IMR-90 (cell line): Measurements from ENCODE around the gene INSR. TPM values are rescaled to one million over a fixed set of nuclear protein-coding genes. Genes with fewer than 3 reads are reported as not detected.
"Not testable (repeated sequence)": the region's sequence is repeated elsewhere in the genome, so short reads cannot be mapped to it uniquely, and the experiment has no call there.

Source experiments
- ATAC-seq: fragments of 200-7000 bp; cut with Tn5 transposase; 2 replicates; pipeline ENCODE4 v1.9.1; 2020; ENCODE audit warnings: low read depth, mild to moderate bottlenecking, moderate library complexity
- BruUV-seq: library from RNA; stranded (reverse); fragments of 400-500 nt; replicated peaks from 2 replicates; lab custom pipeline; 2021; lab: Mats Ljungman, UMichigan
- CTCF ChIA-PET: fragments of 300-600 bp; formaldehyde crosslinking; extraction: SDS; loops from one replicate; lab custom pipeline; 2021; ENCODE audit warnings: antibody characterized with exemption; lab: Yijun Ruan, JAX
- POLR2A ChIA-PET: fragments of 300-600 bp; sonication (Branson Sonifier 250); formaldehyde crosslinking; loops from one replicate; lab custom pipeline; 2022; ENCODE audit warnings: antibody characterized with exemption; ENCODE audit not compliant: unreplicated experiment; lab: Charles Lee
- DNase-seq: peaks from one replicate; pipeline ENCODE4 v3.0.0; 2013
- H2AFZ ChIP-seq: replicated peaks from 2 replicates; pipeline ENCODE3; 2013; ENCODE audit warnings: low read length, mild to moderate bottlenecking; ENCODE audit not compliant: poor library complexity
- H2AK5ac ChIP-seq: 2 replicates; pipeline ENCODE4 v1.6.1; 2013; ENCODE audit warnings: low read depth, low read length, inconsistent platforms
- H2AK9ac ChIP-seq: replicated peaks from 2 replicates; pipeline ENCODE3; 2013; ENCODE audit warnings: mild to moderate bottlenecking, low read depth, low read length, moderate library complexity; ENCODE audit not compliant: poor library complexity
- H2BK120ac ChIP-seq: 2 replicates; pipeline ENCODE4 v1.6.1; 2013; ENCODE audit warnings: low read depth, low read length, inconsistent platforms
- H2BK15ac ChIP-seq: 3 replicates; pipeline ENCODE4 v1.6.1; 2013; ENCODE audit warnings: low read depth, low read length, inconsistent platforms
- H2BK20ac ChIP-seq: 2 replicates; pipeline ENCODE4 v1.6.1; 2013; ENCODE audit warnings: low read depth, mild to moderate bottlenecking, inconsistent platforms, low read length, moderate library complexity
- H2BK5ac ChIP-seq: 2 replicates; pipeline ENCODE4 v1.6.1; 2013; ENCODE audit warnings: mild to moderate bottlenecking, low read depth, low read length, inconsistent platforms; ENCODE audit not compliant: poor library complexity, severe bottlenecking
- H3K14ac ChIP-seq: replicated peaks from 2 replicates; pipeline ENCODE4 v1.6.1; 2013; ENCODE audit warnings: low read depth, low read length, inconsistent platforms
- H3K18ac ChIP-seq: 2 replicates; pipeline ENCODE4 v1.6.1; 2013; ENCODE audit warnings: low read depth, low read length, control low read depth
- H3K23ac ChIP-seq: 2 replicates; pipeline ENCODE4 v1.6.1; 2013; ENCODE audit warnings: low read depth, low read length, inconsistent platforms
- H3K27ac ChIP-seq: 2 replicates; pipeline ENCODE4 v1.5.1; 2013; ENCODE audit warnings: mild to moderate bottlenecking, control low read depth, low read length; ENCODE audit not compliant: insufficient read depth
- H3K27me3 ChIP-seq: 2 replicates; pipeline ENCODE4 v1.6.1; 2013; ENCODE audit warnings: low read length; ENCODE audit not compliant: control insufficient read depth, insufficient read depth
- H3K36me3 ChIP-seq: 2 replicates; pipeline ENCODE4 v1.6.1; 2013; ENCODE audit warnings: low read length, mixed read lengths; ENCODE audit not compliant: control insufficient read depth, insufficient read depth
- H3K4ac ChIP-seq: 2 replicates; pipeline ENCODE4 v1.6.1; 2013; ENCODE audit warnings: low read depth, low read length, inconsistent platforms
- H3K4me1 ChIP-seq: 2 replicates; pipeline ENCODE4 v1.6.1; 2013; ENCODE audit warnings: low read length, mixed read lengths; ENCODE audit not compliant: control insufficient read depth, insufficient read depth
- H3K4me2 ChIP-seq: 2 replicates; pipeline ENCODE4 v1.6.1; 2013; ENCODE audit warnings: low read depth, mild to moderate bottlenecking, control low read depth, low read length, moderate library complexity
- H3K4me3 ChIP-seq: 2 replicates; pipeline ENCODE4 v1.5.1; 2013; ENCODE audit warnings: low read depth, mild to moderate bottlenecking, control low read depth, low read length, moderate library complexity; ENCODE audit not compliant: insufficient read depth
- H3K56ac ChIP-seq: 2 replicates; pipeline ENCODE4 v1.6.1; 2013; ENCODE audit warnings: low read length, inconsistent platforms; ENCODE audit not compliant: insufficient read depth; ENCODE audit errors: extremely low read depth
- H3K79me1 ChIP-seq, 2 experiments: 2 replicates each; pipeline ENCODE4 v1.6.1; 2013; ENCODE audit warnings: low read length in 2 of 2, inconsistent platforms in 1 of 2, low read depth in 1 of 2
- H3K9ac ChIP-seq: 2 replicates; pipeline ENCODE4 v1.6.1; 2013; ENCODE audit warnings: low read depth, low read length, control low read depth
- H3K9me1 ChIP-seq: 2 replicates; pipeline ENCODE4 v1.6.1; 2013; ENCODE audit warnings: low read length, inconsistent platforms; ENCODE audit not compliant: insufficient read depth
- H3K9me3 ChIP-seq: 2 replicates; pipeline ENCODE4 v1.6.1; 2013; ENCODE audit warnings: low read length; ENCODE audit not compliant: control insufficient read depth, insufficient read depth
- H4K20me1 ChIP-seq: 2 replicates; pipeline ENCODE4 v1.6.1; 2013; ENCODE audit warnings: low read length, inconsistent platforms; ENCODE audit not compliant: insufficient read depth
- H4K5ac ChIP-seq: 2 replicates; pipeline ENCODE4 v1.6.1; 2013; ENCODE audit warnings: mild to moderate bottlenecking, low read depth, low read length, control low read depth
- H4K8ac ChIP-seq, 2 experiments: 2 replicates each; pipeline ENCODE4 v1.6.1; 2013; ENCODE audit warnings: low read depth in 2 of 2, low read length in 2 of 2, control low read depth in 1 of 2, inconsistent platforms in 1 of 2
- H4K91ac ChIP-seq: 2 replicates; pipeline ENCODE4 v1.6.1; 2013; ENCODE audit warnings: low read depth, low read length, inconsistent platforms; ENCODE audit not compliant: insufficient read depth
- RFX5 ChIP-seq: IDR thresholded peaks from 2 replicates; pipeline ENCODE4 v1.8.0; 2012; ENCODE audit warnings: low read depth, mild to moderate bottlenecking, low read length, moderate library complexity
- WGBS, 2 experiments: methylation state at CpG; one replicate each; pipeline versions ENCODE4 v1.1.5 to v1.1.7; 2013; ENCODE audit warnings: missing lambda C conversion rate in 2 of 2; ENCODE audit not compliant: insufficient read length in 1 of 2; ENCODE audit errors: extremely low coverage in 2 of 2; 5-methylcytosine and 5-hydroxymethylcytosine counted together
- dilution Hi-C: fragments of 300-500 bp; cut with HindIII; formaldehyde crosslinking; loops from one replicate; pipeline ENCODE4 v1.14.3; 2018; ENCODE audit warnings: low sequenced_read_pairs; ENCODE audit not compliant: unreplicated experiment
- in situ Hi-C: fragments of 300-500 bp; cut with MboI; formaldehyde crosslinking; loops from 3 replicates; pipeline ENCODE4 v1.14.3; 2019; ENCODE audit warnings: low sequenced_read_pairs, inconsistent platforms, mixed read lengths
- intact Hi-C: fragments of 100-400 bp; cut with micrococcal nuclease; formaldehyde crosslinking; loops from 2 replicates; pipeline ENCODE4 v1.10.0; 2022
- polyA plus RNA-seq, 3 experiments: library from polyadenylated mRNA; depleted of rRNA; stranded (reverse); fragments of >200 nt; gene quantifications; 2 replicates each; pipeline ENCODE4 v1.2.3, GENCODE V29; 2012; ENCODE audit warnings: low replicate concordance in 1 of 3
- total RNA-seq: library from RNA; depleted of rRNA; stranded (reverse); fragments of >200 nt; gene quantifications from 2 replicates; pipeline ENCODE4 v1.2.3, GENCODE V29; 2012

INSR gene
- total and polyA plus RNA-seq, 2 of the 4 experiments (the other 2 are of a cell fraction) = 2.8 to 7.9 TPM

- no peak for DNase-seq
- Histone ChIP-seq H3K4me1 (peaks cover 3% of the 10 kb centered on the region; the same call in 1 of the 2 replicates), H3K27ac (no peak overlapping the region), H2AK9ac (no peak overlapping the region), H3K56ac (no peak overlapping the region), H2BK20ac (no peak overlapping the region), H3K79me1 (no peaks in the 10 kb centered on the region), H4K8ac (no peak overlapping the region), H2BK15ac (no peak overlapping the region), H2AK5ac (no peak overlapping the region), H4K20me1 (peaks cover 7% of the 10 kb centered on the region; the same call in 1 of the 2 replicates), H3K27me3 (no peaks in the 10 kb centered on the region), H4K5ac (no peak overlapping the region), H2AFZ (no peak overlapping the region), H3K23ac (no peak overlapping the region), H4K91ac (no peak overlapping the region), H3K9me1 (no peaks in the 10 kb centered on the region), H3K4me3 (no peak overlapping the region), H2BK120ac (no peak overlapping the region), H3K9ac (no peak overlapping the region), H3K4ac (no peak overlapping the region), H3K18ac (no peak overlapping the region), H2BK5ac (no peak overlapping the region), H3K4me2 (no peak overlapping the region), H3K9me3 (no peaks in the 10 kb centered on the region), H3K14ac (no peak overlapping the region), H3K36me3 (no peaks in the 10 kb centered on the region)
- in situ Hi-C loops = no loop called here
- TF ChIP-seq RFX5 = no peak
- ChIA-PET POLR2A (no interaction called here), CTCF (no interaction called here)
- dilution Hi-C loops = no loop called here
- no TSS peak for BruUV-seq
- no peak for ATAC-seq
- intact Hi-C loops = no loop called here
- 85% methylated on average over 2 of the region's 4 CpGs; no CpG with 5 or more reads in 1 of the 2 experiments for WGBS, 2 experiments
These were observed 83.9 kb downstream of the INSR start for GRCh38 chr19:7210359-7210758.

GRCh38 chr19:7209597-7210325 lies 84.5 kb downstream of the INSR start:
- H3K56ac ChIP-seq, H3K18ac ChIP-seq, H2AK9ac ChIP-seq, H3K9ac ChIP-seq, H2BK120ac ChIP-seq, H4K91ac ChIP-seq, H3K14ac ChIP-seq, H2BK20ac ChIP-seq, dilution Hi-C loops, BruUV-seq, H4K5ac ChIP-seq, intact Hi-C loops, ATAC-seq, H4K8ac ChIP-seq, H2AK5ac ChIP-seq, DNase-seq, H4K20me1 ChIP-seq, H3K27me3 ChIP-seq, H3K9me1 ChIP-seq, H3K4me3 ChIP-seq, H3K36me3 ChIP-seq, H2BK5ac ChIP-seq, POLR2A ChIA-PET, H2AFZ ChIP-seq, H3K27ac ChIP-seq, H3K4me2 ChIP-seq, H3K23ac ChIP-seq, H3K4me1 ChIP-seq, H3K9me3 ChIP-seq, in situ Hi-C loops, CTCF ChIA-PET, H2BK15ac ChIP-seq, H3K4ac ChIP-seq, H3K79me1 ChIP-seq: not testable (repeated sequence)
- no CpG with 5 or more reads among the region's 15 CpGs for WGBS, 2 experiments
